Ovary (tissue), 9 donors: ENCODE data around the gene KRT2. TPM values are rescaled to one million over a fixed set of nuclear protein-coding genes. Genes with fewer than 3 reads are reported as not detected.

Experiments
- DNase-seq, 5 donors: peaks; one replicate each; pipeline ENCODE4 v3.0.0-alpha.2; 2019 to 2020
- H3K27ac ChIP-seq, 2 donors: fragments of 200-600 bp; one replicate each; pipeline versions ENCODE4 v1.5.1 to v1.8.0; 2019 to 2022
- H3K27me3 ChIP-seq: fragments of 200-600 bp; one replicate; pipeline ENCODE4 v1.8.0; 2022
- H3K36me3 ChIP-seq: fragments of 200-600 bp; sonication (generic); one replicate; pipeline ENCODE4 v1.5.1; 2019
- H3K4me1 ChIP-seq: one replicate; pipeline ENCODE4 v1.8.1; 2013; ENCODE audit warnings: mild to moderate bottlenecking, moderate library complexity; ENCODE audit not compliant: insufficient read depth
- H3K4me3 ChIP-seq: fragments of 200-600 bp; sonication (generic); one replicate; pipeline ENCODE4 v1.5.1; 2017
- H3K9me3 ChIP-seq, 2 donors: fragments of 200-600 bp in 1 of 2; sonication (generic) in 1 of 2; one replicate each; pipeline versions ENCODE4 v1.5.1 to v1.8.1; 2013 to 2019; ENCODE audit warnings: mild to moderate bottlenecking in 1 of 2, moderate library complexity in 1 of 2
- EP300 ChIP-seq: sonication (generic); formaldehyde crosslinking; IDR thresholded peaks from one replicate; pipeline ENCODE4 v1.6.1; 2017; ENCODE audit warnings: antibody characterized with exemption
- POLR2A ChIP-seq: fragments of 450-650 bp; IDR thresholded peaks from one replicate; pipeline ENCODE4 v1.6.1; 2017; ENCODE audit warnings: antibody characterized with exemption, mild to moderate bottlenecking, moderate library complexity
- WGBS, 3 donors: extraction: QIAGEN DNeasy Blood & Tissue Kit in 1 of 3; methylation state at CpG; one replicate each; pipeline versions ENCODE4 v1.1.5 to v1.1.7; 2013 to 2017; 5-methylcytosine and 5-hydroxymethylcytosine counted together
- intact Hi-C, 4 donors: fragments of 100-400 bp; cut with DNase I; formaldehyde crosslinking; loops; one replicate each; pipeline versions ENCODE4 v1.11.0 to v1.15.1; 2022 to 2023
- polyA plus RNA-seq, 2 donors: library from polyadenylated mRNA; stranded (reverse); fragments of 200-250 nt in 1 of 2; fragments of 350-450 nt in 1 of 2; fragmentation: Illumina TruSeq in 1 of 2; extraction: RNeasy Lipid Tissue Mini Kit (QIAGEN cat#74804) in 1 of 2; gene quantifications; one replicate each; pipeline ENCODE4 v1.2.3, GENCODE V29; 2013 to 2014
- total RNA-seq, 7 donors: library from RNA; depleted of rRNA in 2 of 7; stranded (reverse); fragments of >200 nt in 2 of 7; fragmentation: NEBNext Ultra II Directional in 3 of 7; extraction: Animal tissue kit (Norgen Biotek cat#: 25700) in 3 of 7; gene quantifications; one replicate each; pipeline versions ENCODE4 v1.1.0 to v1.2.4, GENCODE V29; 2016 to 2023
- TF ChIP-seq, protein P1 (sequence below), 3 donors: fragments of 450-650 bp in 2 of 3; fragments of 200-600 bp in 1 of 3; IDR thresholded peaks; one replicate each; pipeline versions ENCODE4 v1.5.1 to v1.8.0; 2016 to 2022; ENCODE audit warnings: antibody characterized with exemption in 3 of 3, mild to moderate bottlenecking in 1 of 3
- donor health status: DM: no; HTN: no; CAD: no; lungs with moderate emphysema.
- donor health status: DM: no; HTN: no; CAD: no.
- donor health status: Bipolar disorder and iron deficiency.
- donor health status: DM: yes; HTN: yes; CAD: no.
- donor health status: DM: no; HTN: no; CAD: no.
- donor health status: DM: yes; HTN: yes; CAD: no.

KRT2 gene
- total and polyA plus RNA-seq, 9 donors = not detected

DNA sequence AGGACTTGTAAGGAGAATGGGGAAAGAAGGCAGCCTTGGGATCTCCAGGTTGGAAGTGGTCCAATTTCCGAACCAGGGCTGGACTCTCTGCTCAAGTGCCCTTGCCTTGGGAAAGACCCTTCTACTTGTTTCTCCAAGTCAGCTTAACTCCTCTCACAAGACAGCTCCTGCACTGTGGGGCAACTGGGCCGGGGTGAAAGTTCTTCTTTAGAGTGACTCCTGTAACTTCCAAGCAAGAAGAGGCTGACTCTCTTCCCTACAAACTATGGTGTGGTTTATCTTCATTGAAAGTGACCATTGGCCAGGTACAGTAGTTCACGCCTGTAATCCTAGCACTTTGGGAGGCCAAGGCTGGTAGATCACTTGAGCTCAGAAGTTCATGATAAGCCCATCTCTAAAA lies 14.5 kb upstream of the KRT2 start:
- H3K4me3 ChIP-seq = no peak overlapping the region
- H3K27ac ChIP-seq = no peak overlapping the region
- intact Hi-C loops = no loop called here
- no peaks in the 10 kb centered on the region for H3K4me1 ChIP-seq
- DNase-seq = no peak
- TF ChIP-seq EP300 (no peak), POLR2A (no peak)
- TF ChIP-seq, protein P1, sequence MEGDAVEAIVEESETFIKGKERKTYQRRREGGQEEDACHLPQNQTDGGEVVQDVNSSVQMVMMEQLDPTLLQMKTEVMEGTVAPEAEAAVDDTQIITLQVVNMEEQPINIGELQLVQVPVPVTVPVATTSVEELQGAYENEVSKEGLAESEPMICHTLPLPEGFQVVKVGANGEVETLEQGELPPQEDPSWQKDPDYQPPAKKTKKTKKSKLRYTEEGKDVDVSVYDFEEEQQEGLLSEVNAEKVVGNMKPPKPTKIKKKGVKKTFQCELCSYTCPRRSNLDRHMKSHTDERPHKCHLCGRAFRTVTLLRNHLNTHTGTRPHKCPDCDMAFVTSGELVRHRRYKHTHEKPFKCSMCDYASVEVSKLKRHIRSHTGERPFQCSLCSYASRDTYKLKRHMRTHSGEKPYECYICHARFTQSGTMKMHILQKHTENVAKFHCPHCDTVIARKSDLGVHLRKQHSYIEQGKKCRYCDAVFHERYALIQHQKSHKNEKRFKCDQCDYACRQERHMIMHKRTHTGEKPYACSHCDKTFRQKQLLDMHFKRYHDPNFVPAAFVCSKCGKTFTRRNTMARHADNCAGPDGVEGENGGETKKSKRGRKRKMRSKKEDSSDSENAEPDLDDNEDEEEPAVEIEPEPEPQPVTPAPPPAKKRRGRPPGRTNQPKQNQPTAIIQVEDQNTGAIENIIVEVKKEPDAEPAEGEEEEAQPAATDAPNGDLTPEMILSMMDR (IDR thresholded peaks at IDR 0.05) = no peak
- no peaks in the 10 kb centered on the region for H3K27me3 ChIP-seq
- H3K9me3 ChIP-seq = no peaks in the 10 kb centered on the region
- H3K36me3 ChIP-seq = no peaks in the 10 kb centered on the region
- WGBS, 3 donors = 70 to 81% (median 77%) methylated on average over 3 of the region's 3 CpGs

DNA sequence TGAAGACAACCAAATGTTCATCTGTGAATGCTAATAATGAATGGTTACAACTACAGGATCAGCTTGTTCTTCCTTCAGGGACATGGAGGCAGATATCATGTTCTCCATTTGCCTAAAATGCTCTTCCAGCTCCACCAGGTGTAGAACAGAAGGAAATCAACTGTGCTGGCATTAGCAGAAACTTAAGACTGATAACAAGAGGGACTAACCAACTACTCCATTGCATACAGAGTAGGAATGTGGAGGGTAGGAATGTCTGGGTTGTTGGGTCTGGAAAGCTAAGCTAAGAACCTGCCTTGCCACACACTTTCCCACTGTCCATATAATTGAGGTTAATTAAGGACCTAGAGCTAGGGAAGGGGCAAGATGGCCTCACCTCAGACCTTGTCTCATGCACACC lies 11.4 kb upstream of the KRT2 start:
- DNase-seq = no peak

DNA sequence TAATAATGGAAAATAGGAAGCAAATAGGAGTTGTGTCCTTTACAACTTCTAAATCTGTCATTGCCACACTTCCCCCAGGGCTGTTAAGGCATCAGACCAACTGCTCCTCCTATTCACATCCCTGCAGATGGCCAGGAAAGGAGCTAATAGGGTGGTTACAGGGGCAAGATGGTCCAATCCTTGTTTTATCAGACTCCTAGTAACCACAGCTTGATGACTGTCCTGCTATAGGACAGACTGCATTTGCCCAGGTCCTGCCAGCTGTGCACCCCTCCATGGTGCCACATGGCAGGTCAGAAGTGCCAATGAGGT lies 10.9 kb upstream of the KRT2 start:
- DNase-seq = no peak
- no peaks in the 10 kb centered on the region for H3K9me3 ChIP-seq
- H3K36me3 ChIP-seq = no peaks in the 10 kb centered on the region
- no peak overlapping the region for H3K27ac ChIP-seq
- intact Hi-C loops = no loop called here
- TF ChIP-seq, protein P1 (IDR thresholded peaks at IDR 0.05) = no peak
- TF ChIP-seq EP300 = no peak
- no peak for TF ChIP-seq POLR2A
- H3K4me3 ChIP-seq = no peak overlapping the region
- no peaks in the 10 kb centered on the region for H3K4me1 ChIP-seq
- H3K27me3 ChIP-seq = no peaks in the 10 kb centered on the region

More for the DNA sequence above, 11.4 kb upstream of the KRT2 start:
- Histone ChIP-seq H3K36me3 (no peaks in the 10 kb centered on the region), H3K27me3 (no peaks in the 10 kb centered on the region), H3K4me1 (no peaks in the 10 kb centered on the region), H3K9me3 (no peaks in the 10 kb centered on the region), H3K4me3 (no peak overlapping the region), H3K27ac (no peak overlapping the region)
- intact Hi-C loops = no loop called here
- TF ChIP-seq EP300 (no peak), POLR2A (no peak)
- TF ChIP-seq, protein P1 (IDR thresholded peaks at IDR 0.05) = no peak

DNA sequence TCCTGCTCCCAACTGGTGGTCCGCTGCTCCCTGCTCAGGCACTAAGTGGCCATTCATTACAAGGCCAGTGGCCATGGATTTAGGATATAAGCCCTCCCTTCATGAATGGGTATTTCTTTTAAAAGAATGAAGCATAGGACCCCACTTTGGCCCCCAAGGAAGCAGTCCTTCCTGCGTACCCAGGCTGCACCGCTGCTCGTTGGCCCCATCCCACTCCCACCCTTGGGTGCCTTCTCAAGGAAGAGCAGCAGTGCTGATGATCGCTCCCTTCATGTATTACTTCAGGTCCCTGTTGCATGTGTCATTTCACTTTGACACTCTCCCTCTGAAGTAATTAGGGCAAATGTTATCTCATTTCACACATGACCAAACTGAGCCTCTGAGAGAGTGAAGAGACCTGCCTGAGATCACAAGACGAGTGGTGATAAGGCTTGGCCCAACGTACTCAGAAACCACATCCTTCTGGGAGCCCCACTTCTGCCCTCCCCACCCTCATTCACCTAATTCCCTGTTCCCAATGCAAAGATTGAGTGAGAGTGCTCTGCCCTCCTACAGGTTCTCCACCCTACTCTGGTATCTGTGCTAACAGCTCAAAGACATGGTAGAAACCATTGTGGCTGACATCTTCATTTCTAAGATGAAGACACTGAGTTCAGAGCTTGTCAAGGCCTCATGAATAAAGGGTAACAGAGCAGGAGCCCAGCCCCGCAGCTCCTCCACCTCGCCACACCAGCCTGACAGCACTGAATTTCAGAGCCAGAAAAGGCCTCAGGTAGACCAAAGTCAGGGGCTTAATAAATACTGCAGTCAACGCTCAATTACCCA lies 10.3 kb upstream of the KRT2 start:
- Histone ChIP-seq H3K36me3 (no peaks in the 10 kb centered on the region), H3K27ac (no peak overlapping the region), H3K4me1 (no peaks in the 10 kb centered on the region), H3K4me3 (no peak overlapping the region), H3K9me3 (no peaks in the 10 kb centered on the region), H3K27me3 (no peaks in the 10 kb centered on the region)
- TF ChIP-seq EP300 = no peak
- TF ChIP-seq POLR2A = no peak
- TF ChIP-seq, protein P1 (IDR thresholded peaks at IDR 0.05) = no peak
- WGBS, 3 donors = 65 to 75% (median 74%) methylated on average over 10 of the region's 10 CpGs
- no peak for DNase-seq
- intact Hi-C loops = no loop called here
